Measurements from ENCODE around the gene OR13C9.

- TF ChIP-seq POLR2A (IDR thresholded peaks at IDR 0.05; ENCODE audit: low read depth, low read length) (no peak), POLR2AphosphoS5 (IDR thresholded peaks at IDR 0.05; ENCODE audit: low read depth, low read length) (no peak)
These were observed 49.1 kb downstream of the OR13C9 start, which contains the start of gene OR13C8 for GRCh38 chr9:104568868-104569267.

All from GM12892 (cell line).